Stimulated activated CD8-positive, alpha-beta memory T cell treated with anti-CD3 and anti-CD28 coated beads, Interleukin-4, amount 100 ng/mL, for 48 hours (primary cell): Measurements from ENCODE around the gene NUFIP1.
"Not testable (repeated sequence)": the region's sequence is repeated elsewhere in the genome, so short reads cannot be mapped to it uniquely, and the experiment has no call there.

Experiments
- DNase-seq: peaks from one replicate; pipeline ENCODE4 v3.0.0-alpha.2; 2020

The NUFIP1 gene

DNA sequence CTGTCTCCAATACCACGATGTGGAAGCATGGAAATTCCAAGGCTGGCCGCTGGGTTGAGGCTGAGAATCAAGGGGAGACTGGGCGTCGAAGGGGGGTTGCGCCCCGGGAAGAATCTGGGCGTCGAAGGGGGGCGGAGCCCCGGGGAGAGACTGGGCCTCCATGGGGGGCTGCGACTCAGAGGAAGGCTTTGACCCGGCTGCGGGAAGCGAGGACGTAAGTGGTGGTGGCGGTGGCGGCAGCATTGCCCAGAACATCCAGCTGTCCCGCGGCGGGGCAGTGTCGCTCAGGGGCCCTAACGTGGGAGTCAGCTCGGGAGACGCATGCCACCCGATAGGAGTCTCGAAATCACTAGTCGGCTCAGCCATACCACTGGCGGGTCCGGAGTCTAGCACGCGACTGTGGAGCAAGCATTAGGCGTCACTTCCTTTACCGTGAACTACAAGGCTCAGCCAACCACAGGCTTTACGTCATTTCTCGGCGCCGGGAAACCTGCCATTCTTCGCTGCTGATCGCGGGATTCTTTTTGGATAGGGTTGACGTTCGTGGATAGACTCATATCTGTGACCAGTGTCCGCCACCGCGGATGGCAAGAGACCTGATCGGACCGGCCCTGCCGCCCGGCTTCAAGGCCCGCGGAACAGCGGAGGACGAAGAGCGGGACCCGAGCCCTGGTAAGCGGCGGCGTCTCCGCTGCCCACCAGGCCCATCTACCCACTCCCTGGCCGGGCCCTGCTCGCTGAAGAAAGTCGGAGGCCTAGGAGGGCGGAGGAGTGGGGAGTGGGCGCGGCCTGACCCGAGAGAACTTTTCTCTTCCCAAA lies at the start of gene NUFIP1, which contains the start of gene GPALPP1:
Gene NUFIP1 (minus strand): TSS at position 401 of the 819 bp plus-strand sequence. CDS start 35 bp downstream, at position 366.
Gene GPALPP1 (plus strand): TSS at position 468 of the 819 bp plus-strand sequence. CDS start 117 bp downstream, at position 585.
- DNase-seq = peak; percentile 98

DNA sequence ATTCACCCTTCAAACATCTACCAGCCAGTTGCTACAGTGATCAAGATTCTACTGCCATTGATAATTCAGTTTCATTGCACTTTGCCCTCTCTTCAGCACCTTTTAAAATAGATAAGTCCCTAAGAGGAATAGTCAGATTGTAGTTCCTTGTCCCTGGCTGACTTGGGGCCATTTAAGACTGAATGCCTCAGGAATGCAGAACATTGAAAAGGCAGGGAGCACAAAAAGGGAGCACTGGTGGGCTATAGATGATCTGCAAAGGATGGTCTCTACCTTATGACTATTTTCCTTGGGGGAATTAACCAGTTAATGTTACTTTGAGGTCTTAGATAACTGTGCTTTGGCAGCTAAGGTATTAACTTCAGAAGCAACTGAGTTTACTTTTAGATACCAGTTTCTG lies 46.9 kb upstream of the NUFIP1 start:
- DNase-seq = no peak

DNA sequence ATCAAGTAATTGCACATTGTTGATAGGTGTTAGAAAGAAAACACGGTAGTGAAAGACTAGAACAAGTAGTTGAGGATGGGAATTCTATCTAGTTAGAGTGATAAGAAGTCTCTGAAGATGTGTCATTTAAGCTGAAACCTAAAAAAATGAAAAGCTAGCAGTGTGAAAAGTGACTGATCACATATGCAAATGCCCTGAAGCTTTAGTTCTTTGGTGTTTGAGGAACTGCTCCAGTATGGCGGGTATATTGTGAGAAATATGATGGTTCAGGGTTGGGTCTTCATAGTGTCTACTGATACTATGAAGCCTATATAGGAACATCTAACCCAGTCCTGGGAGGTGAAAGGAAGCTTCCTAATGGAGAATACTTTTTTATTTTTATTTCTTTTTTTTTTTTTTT lies 45.1 kb upstream of the NUFIP1 start:
- no peak for DNase-seq

DNA sequence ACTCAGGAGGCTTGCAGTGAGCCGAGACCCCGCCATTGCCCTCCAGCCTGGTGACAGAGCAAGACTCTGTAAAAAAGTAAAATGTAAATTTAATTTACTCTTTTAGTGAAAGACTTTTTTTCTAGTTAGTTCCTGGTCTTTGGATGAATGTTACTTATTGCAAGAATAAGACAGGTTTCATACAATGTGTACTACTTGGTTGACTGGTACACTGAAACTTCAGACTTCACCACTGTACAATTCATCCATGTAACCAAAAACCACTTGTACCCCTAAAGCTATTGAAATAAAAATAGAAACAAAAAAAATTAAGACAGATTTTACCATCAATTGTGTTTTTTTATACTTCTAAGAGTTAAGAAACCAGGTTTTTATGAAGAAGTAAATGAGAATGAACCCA lies 35.6 kb upstream of the NUFIP1 start:
- DNase-seq = no peak

- DNase-seq = no peak
Observed at GRCh38 chr13:45021250-45021649, 32.0 kb upstream of the NUFIP1 start.

- not testable (repeated sequence) for DNase-seq
Observed at GRCh38 chr13:45019981-45020380, 30.7 kb upstream of the NUFIP1 start.

- no peak for DNase-seq
Observed at GRCh38 chr13:45016792-45017425, 27.6 kb upstream of the NUFIP1 start.

DNA sequence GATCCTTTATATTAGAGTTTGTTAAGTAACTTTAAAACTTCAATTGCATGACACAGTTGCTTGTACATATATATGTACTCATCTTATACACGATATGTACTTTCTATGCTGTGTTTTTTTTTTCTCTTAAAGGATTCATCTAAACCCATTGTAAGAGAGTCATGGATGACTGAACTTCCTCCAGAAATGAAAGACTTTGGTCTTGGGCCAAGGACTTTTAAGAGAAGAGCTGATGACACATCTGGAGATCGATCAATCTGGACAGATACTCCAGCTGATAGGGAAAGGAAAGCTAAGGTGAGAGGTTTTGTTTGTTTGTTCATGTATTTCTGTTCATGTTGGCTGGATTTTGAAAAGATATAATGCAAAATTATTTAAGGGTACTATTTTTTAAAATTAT lies 26.0 kb upstream of the NUFIP1 start:
- DNase-seq = no peak

DNA sequence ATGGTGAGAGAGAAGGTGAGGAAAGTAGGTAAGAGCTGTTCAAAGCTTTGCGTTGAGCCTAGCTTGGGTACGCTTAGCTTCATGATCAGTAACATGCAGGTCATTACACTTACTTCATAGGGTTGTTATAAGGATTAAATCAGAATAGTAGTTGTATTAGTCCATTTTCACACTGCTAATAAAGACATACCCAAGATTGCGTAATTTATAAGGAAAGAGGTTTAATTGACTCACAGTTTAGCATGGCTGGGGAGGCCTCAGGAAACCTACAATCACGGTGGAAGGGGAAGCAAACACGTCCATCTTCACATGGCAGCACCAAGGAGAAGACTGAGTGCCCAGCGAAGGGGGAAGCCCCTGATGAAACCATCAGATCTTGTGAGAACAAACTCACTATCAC lies 21.9 kb upstream of the NUFIP1 start:
- DNase-seq = no peak

DNA sequence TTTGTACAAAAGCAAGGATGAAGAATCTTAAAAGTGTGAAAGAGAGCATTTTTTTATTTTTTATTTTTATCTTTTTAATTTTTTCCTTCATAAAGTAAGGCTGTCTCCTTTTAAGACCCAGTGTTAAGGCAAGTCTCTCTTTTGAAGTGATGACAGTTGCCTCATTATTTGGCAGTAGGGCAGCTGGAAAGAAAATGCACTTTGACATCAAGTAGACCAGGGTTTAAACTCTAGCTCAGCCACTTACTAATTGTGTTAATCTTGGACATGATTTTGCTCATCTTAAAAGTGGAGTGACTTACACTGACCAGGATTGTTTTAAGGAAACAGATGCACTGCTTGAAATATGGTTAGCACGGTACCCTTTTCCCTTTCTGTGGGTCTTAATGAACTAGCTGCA lies 18.6 kb upstream of the NUFIP1 start:
- DNase-seq = no peak

- DNase-seq = no peak
Observed at GRCh38 chr13:45007225-45007624, 18.0 kb upstream of the NUFIP1 start.

- DNase-seq = no peak
Observed at GRCh38 chr13:45004096-45004495, 14.8 kb upstream of the NUFIP1 start.

DNA sequence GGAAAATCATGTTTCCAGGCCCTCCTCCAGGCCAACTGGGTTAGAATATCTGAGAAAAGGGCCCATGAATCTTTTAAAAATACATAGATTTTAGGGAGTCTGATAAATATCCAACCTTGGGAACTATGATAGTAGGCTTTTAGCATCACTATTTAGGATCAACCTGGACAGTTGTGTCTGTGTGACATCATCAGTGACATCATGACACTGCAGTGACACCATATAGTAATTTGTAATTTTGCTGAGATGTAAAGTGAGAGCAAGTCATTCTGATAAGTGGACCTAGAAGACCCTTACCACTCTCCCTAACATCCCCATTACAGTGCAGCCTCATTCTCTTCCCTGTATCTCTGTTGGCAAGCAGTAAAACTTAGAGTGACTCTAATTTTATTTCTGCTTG lies 14.1 kb upstream of the NUFIP1 start:
- no peak for DNase-seq

DNA sequence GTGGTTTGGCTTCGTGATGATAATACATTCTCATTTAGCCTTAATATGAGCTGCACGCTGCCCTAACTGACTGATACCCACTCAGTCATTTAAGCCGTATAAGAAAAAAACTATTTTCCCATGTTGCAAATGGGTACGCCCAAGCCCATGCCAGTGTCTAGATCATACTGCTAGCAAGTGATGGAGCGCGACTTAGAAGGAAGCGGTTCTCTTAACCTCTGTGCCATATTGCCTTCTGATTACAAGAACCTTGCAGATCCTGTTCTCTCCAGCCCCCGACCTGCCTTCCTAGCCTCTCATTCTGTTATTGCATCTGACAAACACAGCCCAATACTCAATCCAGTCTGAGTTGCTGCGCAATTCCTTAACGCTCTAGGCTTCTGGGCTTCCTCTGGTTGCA lies 670 bp upstream of the NUFIP1 start:
- peak; percentile 27 for DNase-seq

GRCh38 chr13:44978328-44978727 lies 10.9 kb downstream of the NUFIP1 start:
- DNase-seq = no peak

DNA sequence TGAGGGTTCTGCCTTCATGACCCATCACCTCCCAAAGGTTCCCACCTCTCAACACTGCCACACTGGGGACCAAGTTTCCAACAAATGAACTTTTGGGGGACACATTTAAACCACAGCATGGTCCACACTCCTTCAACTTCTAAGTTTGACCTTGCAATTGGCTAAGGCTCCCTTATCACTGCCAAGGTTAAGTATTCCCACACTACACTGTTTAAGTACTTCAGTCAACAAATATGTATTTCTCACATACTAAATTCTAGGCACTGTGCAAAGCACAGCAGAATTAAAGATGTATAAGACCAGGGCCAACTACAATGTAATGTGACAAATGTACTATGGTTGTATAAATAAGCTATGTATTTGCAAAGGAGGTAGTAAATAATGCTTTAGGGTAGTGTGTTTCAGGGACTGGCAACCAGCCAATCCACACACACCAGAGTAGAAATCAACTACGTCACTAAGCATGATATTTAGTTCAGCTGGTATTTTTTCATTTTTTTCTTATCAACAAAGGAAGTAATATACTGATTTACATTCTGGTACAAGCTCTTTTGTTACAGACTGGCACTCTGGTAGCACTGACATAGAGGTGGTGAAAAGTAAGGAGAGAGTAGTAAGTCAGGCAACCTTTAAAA lies 12.2 kb downstream of the NUFIP1 start:
- no peak for DNase-seq

GRCh38 chr13:44976196-44976595 lies 13.1 kb downstream of the NUFIP1 start:
- no peak for DNase-seq

GRCh38 chr13:44974056-44974793 lies 15.0 kb downstream of the NUFIP1 start:
- DNase-seq = no peak

GRCh38 chr13:44972956-44973581 lies 16.2 kb downstream of the NUFIP1 start:
- no peak for DNase-seq

- no peak for DNase-seq
Observed at GRCh38 chr13:44971656-44972595, 17.3 kb downstream of the NUFIP1 start.
